Measurements from ENCODE around the gene CDC42BPG. TPM values are rescaled to one million over a fixed set of nuclear protein-coding genes. Genes with fewer than 3 reads are reported as not detected.

The CDC42BPG gene
- polyA plus RNA-seq, 1 donor from 2014 or later: not detected

DNA sequence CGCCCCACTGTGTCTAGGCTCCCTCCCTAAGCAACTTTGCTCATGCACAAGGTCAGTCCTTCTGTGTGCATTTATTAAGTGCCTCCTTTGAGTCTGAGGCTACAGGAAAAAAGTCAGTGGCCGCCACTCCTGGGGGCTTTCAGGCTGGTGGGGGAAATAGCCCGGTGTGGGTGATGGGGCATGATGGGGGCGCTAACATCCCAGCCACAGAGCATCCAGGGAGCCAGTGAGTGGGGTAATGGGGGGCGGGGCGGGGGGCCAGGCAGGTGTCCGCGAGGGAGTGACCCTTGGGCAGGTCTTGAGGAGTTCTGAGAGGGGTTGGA is 43.9 kb upstream of the CDC42BPG start:
- Histone ChIP-seq H3K4me3 (ENCODE audit: low read length) (no peak overlapping the region), H3K4me2 (ENCODE audit: low read length) (no peak overlapping the region), H3F3A (ENCODE audit: insufficient read depth, low read length, poor library complexity, severe bottlenecking) (no peaks in the 10 kb centered on the region), H4K20me1 (ENCODE audit: insufficient read depth) (no peaks in the 10 kb centered on the region), H3K36me3 (ENCODE audit: insufficient read depth, low read length) (no peaks in the 10 kb centered on the region), H3K27ac (ENCODE audit: low read length) (no peak overlapping the region), H3K9me3 (ENCODE audit: low read length) (no peaks in the 10 kb centered on the region), H3K9ac (ENCODE audit: low read length) (no peak overlapping the region), H3K79me2 (replicated peaks; ENCODE audit: insufficient read depth, low read length) (no peaks in the 10 kb centered on the region), H3K9me2 (ENCODE audit: insufficient read depth, low read length) (no peaks in the 10 kb centered on the region), H3K27me3 (ENCODE audit: insufficient read depth, low read depth, low read length) (no peaks in the 10 kb centered on the region), H2AFZ (ENCODE audit: low read depth, low read length) (no peak overlapping the region)
- TF ChIP-seq, protein P1, sequence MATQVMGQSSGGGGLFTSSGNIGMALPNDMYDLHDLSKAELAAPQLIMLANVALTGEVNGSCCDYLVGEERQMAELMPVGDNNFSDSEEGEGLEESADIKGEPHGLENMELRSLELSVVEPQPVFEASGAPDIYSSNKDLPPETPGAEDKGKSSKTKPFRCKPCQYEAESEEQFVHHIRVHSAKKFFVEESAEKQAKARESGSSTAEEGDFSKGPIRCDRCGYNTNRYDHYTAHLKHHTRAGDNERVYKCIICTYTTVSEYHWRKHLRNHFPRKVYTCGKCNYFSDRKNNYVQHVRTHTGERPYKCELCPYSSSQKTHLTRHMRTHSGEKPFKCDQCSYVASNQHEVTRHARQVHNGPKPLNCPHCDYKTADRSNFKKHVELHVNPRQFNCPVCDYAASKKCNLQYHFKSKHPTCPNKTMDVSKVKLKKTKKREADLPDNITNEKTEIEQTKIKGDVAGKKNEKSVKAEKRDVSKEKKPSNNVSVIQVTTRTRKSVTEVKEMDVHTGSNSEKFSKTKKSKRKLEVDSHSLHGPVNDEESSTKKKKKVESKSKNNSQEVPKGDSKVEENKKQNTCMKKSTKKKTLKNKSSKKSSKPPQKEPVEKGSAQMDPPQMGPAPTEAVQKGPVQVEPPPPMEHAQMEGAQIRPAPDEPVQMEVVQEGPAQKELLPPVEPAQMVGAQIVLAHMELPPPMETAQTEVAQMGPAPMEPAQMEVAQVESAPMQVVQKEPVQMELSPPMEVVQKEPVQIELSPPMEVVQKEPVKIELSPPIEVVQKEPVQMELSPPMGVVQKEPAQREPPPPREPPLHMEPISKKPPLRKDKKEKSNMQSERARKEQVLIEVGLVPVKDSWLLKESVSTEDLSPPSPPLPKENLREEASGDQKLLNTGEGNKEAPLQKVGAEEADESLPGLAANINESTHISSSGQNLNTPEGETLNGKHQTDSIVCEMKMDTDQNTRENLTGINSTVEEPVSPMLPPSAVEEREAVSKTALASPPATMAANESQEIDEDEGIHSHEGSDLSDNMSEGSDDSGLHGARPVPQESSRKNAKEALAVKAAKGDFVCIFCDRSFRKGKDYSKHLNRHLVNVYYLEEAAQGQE (IDR thresholded peaks at IDR 0.05; ENCODE audit: borderline replicate concordance): no peak
- no peak for TF ChIP-seq POLR2AphosphoS5 (IDR thresholded peaks at IDR 0.05)
- TF ChIP-seq SMC3 (conservative IDR thresholded peaks at IDR 0.05; ENCODE audit: poor library complexity): no peak
- no peak for TF ChIP-seq EZH2 (IDR thresholded peaks at IDR 0.05; ENCODE audit: borderline replicate concordance, insufficient read depth, low read length, poor library complexity, severe bottlenecking)
- TF ChIP-seq TAF1 (IDR thresholded peaks at IDR 0.05; ENCODE audit: low read depth): no peak
- TF ChIP-seq, protein P2, sequence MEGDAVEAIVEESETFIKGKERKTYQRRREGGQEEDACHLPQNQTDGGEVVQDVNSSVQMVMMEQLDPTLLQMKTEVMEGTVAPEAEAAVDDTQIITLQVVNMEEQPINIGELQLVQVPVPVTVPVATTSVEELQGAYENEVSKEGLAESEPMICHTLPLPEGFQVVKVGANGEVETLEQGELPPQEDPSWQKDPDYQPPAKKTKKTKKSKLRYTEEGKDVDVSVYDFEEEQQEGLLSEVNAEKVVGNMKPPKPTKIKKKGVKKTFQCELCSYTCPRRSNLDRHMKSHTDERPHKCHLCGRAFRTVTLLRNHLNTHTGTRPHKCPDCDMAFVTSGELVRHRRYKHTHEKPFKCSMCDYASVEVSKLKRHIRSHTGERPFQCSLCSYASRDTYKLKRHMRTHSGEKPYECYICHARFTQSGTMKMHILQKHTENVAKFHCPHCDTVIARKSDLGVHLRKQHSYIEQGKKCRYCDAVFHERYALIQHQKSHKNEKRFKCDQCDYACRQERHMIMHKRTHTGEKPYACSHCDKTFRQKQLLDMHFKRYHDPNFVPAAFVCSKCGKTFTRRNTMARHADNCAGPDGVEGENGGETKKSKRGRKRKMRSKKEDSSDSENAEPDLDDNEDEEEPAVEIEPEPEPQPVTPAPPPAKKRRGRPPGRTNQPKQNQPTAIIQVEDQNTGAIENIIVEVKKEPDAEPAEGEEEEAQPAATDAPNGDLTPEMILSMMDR (IDR thresholded peaks at IDR 0.05; ENCODE audit: poor library complexity, severe bottlenecking): no peak
- TF ChIP-seq MXI1 (conservative IDR thresholded peaks at IDR 0.05; ENCODE audit: poor library complexity, severe bottlenecking): no peak
- no peak for TF ChIP-seq RAD21 (conservative IDR thresholded peaks at IDR 0.05)
- no peak for TF ChIP-seq EP300 (conservative IDR thresholded peaks at IDR 0.05; ENCODE audit: poor library complexity, severe bottlenecking)

DNA sequence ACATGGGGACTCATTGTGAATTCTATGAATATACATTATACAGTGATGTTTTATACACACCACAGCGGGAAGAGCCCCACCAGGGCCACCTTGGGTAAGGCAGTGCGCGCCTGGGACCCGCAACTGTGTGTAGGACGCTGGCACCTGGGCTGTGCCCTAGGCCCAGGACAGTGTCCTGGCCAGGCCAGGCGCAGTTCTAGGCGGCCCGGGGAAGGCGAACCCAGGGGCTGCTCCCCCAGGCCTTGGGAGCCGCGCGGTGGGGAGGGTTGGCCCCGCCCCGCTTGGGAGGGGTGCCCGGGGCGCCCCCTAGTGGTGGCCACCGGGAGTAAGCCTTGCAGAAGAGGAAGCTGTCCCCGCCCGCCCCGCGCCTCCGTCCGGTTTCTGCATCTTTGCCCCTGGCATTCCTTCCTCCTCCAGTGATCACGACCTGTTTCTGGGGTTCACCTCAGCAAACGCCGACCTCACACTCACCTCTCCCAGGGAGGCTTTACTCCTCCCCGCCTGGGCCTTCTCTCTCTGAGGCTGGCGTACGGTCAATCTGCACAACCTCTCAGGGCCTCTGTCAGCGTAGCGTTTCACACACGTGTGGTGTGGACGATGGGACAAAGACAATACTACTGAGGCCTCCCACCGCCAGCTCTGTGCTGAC is 43.4 kb upstream of the CDC42BPG start:
- Histone ChIP-seq H3K9ac (ENCODE audit: low read length) (no peak overlapping the region), H3K27me3 (ENCODE audit: insufficient read depth, low read depth, low read length) (no peaks in the 10 kb centered on the region), H3K9me2 (ENCODE audit: insufficient read depth, low read length) (no peaks in the 10 kb centered on the region), H3K27ac (ENCODE audit: low read length) (no peak overlapping the region), H3K36me3 (ENCODE audit: insufficient read depth, low read length) (no peaks in the 10 kb centered on the region), H3K4me3 (ENCODE audit: low read length) (no peak overlapping the region), H4K20me1 (ENCODE audit: insufficient read depth) (no peaks in the 10 kb centered on the region), H3K79me2 (replicated peaks; ENCODE audit: insufficient read depth, low read length) (no peaks in the 10 kb centered on the region), H3F3A (ENCODE audit: insufficient read depth, low read length, poor library complexity, severe bottlenecking) (no peaks in the 10 kb centered on the region), H3K9me3 (ENCODE audit: low read length) (no peaks in the 10 kb centered on the region), H3K4me2 (ENCODE audit: low read length) (no peak overlapping the region), H2AFZ (ENCODE audit: low read depth, low read length) (no peak overlapping the region)
- no peak for TF ChIP-seq MXI1 (conservative IDR thresholded peaks at IDR 0.05; ENCODE audit: poor library complexity, severe bottlenecking)
- TF ChIP-seq, protein P2 (IDR thresholded peaks at IDR 0.05; ENCODE audit: poor library complexity, severe bottlenecking): peak; percentile 72
- no peak for TF ChIP-seq EZH2 (IDR thresholded peaks at IDR 0.05; ENCODE audit: borderline replicate concordance, insufficient read depth, low read length, poor library complexity, severe bottlenecking)
- peak; percentile 42 for TF ChIP-seq SMC3 (conservative IDR thresholded peaks at IDR 0.05; ENCODE audit: poor library complexity)
